A549 (cell line): Measurements from ENCODE around the gene SHC4. TPM values are rescaled to one million over a fixed set of nuclear protein-coding genes. Genes with fewer than 3 reads are reported as not detected.

Experiments
- ATAC-seq, 2 experiments: fragments of 200-7000 bp in 1 of 2; fragments of >200 bp in 1 of 2; cut with Nextera tagmentation in 1 of 2; cut with Tn5 transposase in 1 of 2; 3 replicates each; pipeline versions ENCODE4 v1.8.0 to v1.9.1; 2018 to 2020; ENCODE audit warnings: mild to moderate bottlenecking in 1 of 2, moderate library complexity in 1 of 2
- CTCF ChIA-PET: fragments of 300-600 bp; sonication (Branson Sonifier 250); formaldehyde crosslinking; extraction: SDS; loops from one replicate; lab custom pipeline; 2021; ENCODE audit warnings: antibody characterized with exemption, inconsistent platforms; lab: Yijun Ruan, JAX
- POLR2A ChIA-PET: fragments of 350-600 bp; formaldehyde crosslinking; extraction: SDS; loops from one replicate; lab custom pipeline; 2021; ENCODE audit warnings: antibody characterized with exemption, inconsistent platforms; lab: Yijun Ruan, JAX
- DNase-seq, 2 experiments: peaks; one replicate each; pipeline versions ENCODE4 v3.0.0 to v3.0.0-alpha.2; 2011 to 2016; ENCODE audit warnings: low read depth in 1 of 2, low spot score in 1 of 2
- FAIRE-seq: peaks from 2 replicates; lab custom pipeline; 2011; peaks lifted over from hg19 to GRCh38; lab: Jason Lieb, UNC
- H3K27ac ChIP-seq, 2 experiments: fragments of >200 bp; sonication (Bioruptor Twin); formaldehyde crosslinking; 3 replicates each; pipeline ENCODE4 v1.5.1; 2016 to 2017
- H3K4me1 ChIP-seq: fragments of >200 bp; sonication (Bioruptor Twin); formaldehyde crosslinking; 3 replicates; pipeline ENCODE4 v1.6.1; 2016
- H3K4me2 ChIP-seq: fragments of >200 bp; sonication (Bioruptor Twin); formaldehyde crosslinking; 3 replicates; pipeline ENCODE4 v1.6.1; 2016
- H3K4me3 ChIP-seq: fragments of >200 bp; sonication (Bioruptor Twin); formaldehyde crosslinking; 3 replicates; pipeline ENCODE4 v1.5.1; 2016
- H3K9me3 ChIP-seq: fragments of >200 bp; sonication (Bioruptor Twin); formaldehyde crosslinking; 3 replicates; pipeline ENCODE4 v1.6.1; 2016
- ATOH8 ChIP-seq: fragments of 250-450 bp; sonication (Bioruptor Pico); IDR thresholded peaks from 2 replicates; pipeline ENCODE4 v1.5.0; 2020; ENCODE audit warnings: low read depth, mild to moderate bottlenecking, moderate library complexity
- BHLHE40 ChIP-seq: IDR thresholded peaks from 2 replicates; pipeline ENCODE4 v1.6.1; 2012; ENCODE audit warnings: low read depth, low read length, inconsistent platforms
- CHD4 ChIP-seq: fragments of 200-600 bp; sonication (generic); IDR thresholded peaks from 2 replicates; pipeline ENCODE4 v1.6.1; 2016; ENCODE audit warnings: antibody characterized with exemption, mild to moderate bottlenecking, borderline replicate concordance
- EHMT2 ChIP-seq: fragments of 200-600 bp; sonication (generic); IDR thresholded peaks from 2 replicates; pipeline ENCODE4 v1.6.1; 2016; ENCODE audit warnings: antibody characterized with exemption, low read depth, mild to moderate bottlenecking, moderate library complexity
- ESRRA ChIP-seq: fragments of 150-350 bp; IDR thresholded peaks from 2 replicates; pipeline ENCODE4 v1.6.1; 2014; ENCODE audit warnings: mild to moderate bottlenecking, low read length, borderline replicate concordance
- GATA3 ChIP-seq: IDR thresholded peaks from 2 replicates; pipeline ENCODE4 v1.6.1; 2012; ENCODE audit warnings: borderline replicate concordance
- MAZ ChIP-seq: fragments of 150-350 bp; IDR thresholded peaks from 2 replicates; pipeline ENCODE4 v1.6.1; 2014; ENCODE audit warnings: antibody characterized with exemption, low read depth, low read length, borderline replicate concordance
- NFE2L2 ChIP-seq: fragments of 150-350 bp; conservative IDR thresholded peaks from 2 replicates; pipeline ENCODE4 v1.6.1; 2014; ENCODE audit warnings: low read length
- RARB ChIP-seq: fragments of 250-450 bp; sonication (Bioruptor Pico); IDR thresholded peaks from 2 replicates; pipeline ENCODE4 v1.8.0; 2021; ENCODE audit warnings: mild to moderate bottlenecking, moderate library complexity
- SMC3 ChIP-seq: fragments of >200 bp; sonication (Bioruptor Twin); formaldehyde crosslinking; IDR thresholded peaks from 3 replicates; pipeline ENCODE4 v1.6.1; 2018; ENCODE audit warnings: inconsistent platforms
- SREBF2 ChIP-seq: fragments of 450-650 bp; IDR thresholded peaks from 2 replicates; pipeline ENCODE4 v1.6.1; 2014; ENCODE audit warnings: mild to moderate bottlenecking, moderate library complexity
- TFCP2L1 ChIP-seq: fragments of 250-450 bp; sonication (Bioruptor Pico); IDR thresholded peaks from 2 replicates; pipeline ENCODE4 v1.5.0; 2021; ENCODE audit warnings: mild to moderate bottlenecking
- ZC3H11A ChIP-seq: fragments of 450-650 bp; IDR thresholded peaks from 2 replicates; pipeline ENCODE4 v1.6.1; 2014; ENCODE audit warnings: antibody characterized with exemption, mild to moderate bottlenecking
- ZSCAN20 ChIP-seq: fragments of 250-450 bp; sonication (Bioruptor Pico); IDR thresholded peaks from 2 replicates; pipeline ENCODE4 v1.8.0; 2022; ENCODE audit warnings: mild to moderate bottlenecking, moderate library complexity
- WGBS: methylation state at CpG from one replicate; pipeline ENCODE4 v1.1.6; 2017; ENCODE audit errors: missing lambda C conversion rate; 5-methylcytosine and 5-hydroxymethylcytosine counted together
- polyA plus RNA-seq, 4 experiments: library from polyadenylated mRNA; depleted of rRNA in 3 of 4; stranded (reverse); fragments of >200 nt; fragmentation: RNase III in 1 of 4; extraction: RNeasy Plus Mini Kit Qiagen cat#74134 plus additional on column Dnase treatment in 1 of 4; gene quantifications; 2 replicates in 3 of 4; 3 replicates in 1 of 4; pipeline ENCODE4 v1.2.3, GENCODE V29; 2011 to 2017
- TF ChIP-seq, protein P1 (sequence below): IDR thresholded peaks from 2 replicates; pipeline ENCODE4 v1.6.1; 2012; ENCODE audit warnings: low read depth, borderline replicate concordance
- TF ChIP-seq, protein P2 (sequence below): IDR thresholded peaks from 2 replicates; pipeline ENCODE4 v1.6.1; 2012
- TF ChIP-seq, protein P3 (sequence below): fragments of 250-450 bp; sonication (Bioruptor Pico); IDR thresholded peaks from 2 replicates; pipeline ENCODE4 v1.5.0; 2021; ENCODE audit warnings: mild to moderate bottlenecking, moderate library complexity, borderline replicate concordance

SHC4 gene
- polyA plus RNA-seq, 2 of the 4 experiments (the other 2 are of a cell fraction): 0.08 to 0.16 TPM

DNA sequence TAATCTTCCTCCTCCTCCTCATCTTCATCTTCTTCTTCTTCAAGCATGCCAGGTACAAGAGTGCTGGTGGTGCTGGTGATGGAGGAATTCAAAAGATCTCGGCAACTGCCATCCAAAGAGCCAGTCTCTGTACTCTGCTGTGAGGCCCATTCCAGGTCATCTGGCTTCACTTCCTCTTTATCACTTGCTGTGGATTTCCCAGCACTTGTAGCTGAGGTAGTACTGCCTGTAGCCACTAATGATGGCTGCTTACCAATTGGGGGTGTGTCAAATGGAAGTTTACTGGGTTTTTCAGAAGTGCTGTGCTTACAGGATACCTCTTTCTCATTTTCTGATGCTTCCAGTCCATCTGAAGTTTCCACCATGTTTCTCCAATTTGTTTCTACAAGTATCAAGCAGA, 28.8 kb upstream of the SHC4 start:
- Histone ChIP-seq H3K4me3 (no peak overlapping the region), H3K4me1 (no peaks in the 10 kb centered on the region), H3K27ac (no peak overlapping the region), H3K4me2 (no peak overlapping the region), H3K9me3 (no peaks in the 10 kb centered on the region)
- ChIA-PET POLR2A (no interaction called here), CTCF (interaction anchor here (1.5 kb wide), 1 partner anchor 131 kb away, joined by 3 read pairs; no protein-coding TSS in a partner anchor)
- ATAC-seq (no peak), FAIRE-seq (no peak), DNase-seq (no peak)
- no peak for TF ChIP-seq ZSCAN20 (CRISPR knock-in tag)
- WGBS: 92% methylated on average over 1 of the region's 1 CpG

DNA sequence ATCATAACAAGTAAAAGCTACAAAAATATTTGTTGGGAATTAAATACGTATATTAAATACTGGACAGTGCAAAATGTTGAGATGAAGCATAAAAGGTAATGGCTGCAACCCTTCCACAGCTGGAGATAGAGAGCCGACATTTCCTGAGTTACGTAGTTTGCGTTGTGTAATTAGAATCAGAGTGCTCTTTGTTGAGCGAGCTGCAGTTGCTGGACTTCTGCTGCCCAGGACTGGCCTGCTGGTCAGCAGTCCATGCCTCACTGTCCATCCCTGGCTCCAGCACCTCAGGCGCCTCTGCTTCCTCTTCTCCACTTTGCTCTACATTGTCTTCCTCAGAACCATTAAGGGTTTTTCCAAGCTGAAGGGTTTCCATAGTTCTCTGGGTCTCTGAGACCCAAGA, 28.4 kb upstream of the SHC4 start:
- POLR2A ChIA-PET: no interaction called here
- FAIRE-seq: no peak

DNA sequence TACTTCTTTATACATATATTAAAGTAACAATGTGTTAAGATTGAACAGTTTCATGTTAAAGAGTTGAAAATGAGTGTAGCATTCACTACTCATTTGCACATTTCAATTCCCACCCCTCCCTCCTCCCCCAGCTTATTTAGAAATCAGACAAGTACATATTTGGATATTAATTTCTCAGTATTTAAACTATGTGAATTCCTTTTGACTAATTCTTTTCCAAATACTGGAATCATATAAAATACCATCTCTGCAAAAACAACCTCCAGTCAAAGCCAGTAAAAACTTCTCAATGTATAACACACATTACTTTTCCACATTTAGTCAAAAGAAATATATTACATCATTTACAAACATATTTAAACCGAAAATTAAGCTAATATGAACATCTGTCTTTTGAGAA, 25.5 kb upstream of the SHC4 start:
- no peak overlapping the region for H3K4me2 ChIP-seq
- ChIA-PET POLR2A (no interaction called here), CTCF (no interaction called here)
- FAIRE-seq: no peak
- H3K9me3 ChIP-seq: no peaks in the 10 kb centered on the region
- DNase-seq: no peak
- ATAC-seq: no peak
- H3K4me3 ChIP-seq: no peak overlapping the region
- no peaks in the 10 kb centered on the region for H3K4me1 ChIP-seq
- 66% methylated on average over 1 of the region's 1 CpG for WGBS
- TF ChIP-seq, protein P1, sequence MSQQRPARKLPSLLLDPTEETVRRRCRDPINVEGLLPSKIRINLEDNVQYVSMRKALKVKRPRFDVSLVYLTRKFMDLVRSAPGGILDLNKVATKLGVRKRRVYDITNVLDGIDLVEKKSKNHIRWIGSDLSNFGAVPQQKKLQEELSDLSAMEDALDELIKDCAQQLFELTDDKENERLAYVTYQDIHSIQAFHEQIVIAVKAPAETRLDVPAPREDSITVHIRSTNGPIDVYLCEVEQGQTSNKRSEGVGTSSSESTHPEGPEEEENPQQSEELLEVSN: no peak
- TF ChIP-seq NFE2L2: no peak
- TF ChIP-seq ZC3H11A: no peak
- no peak for TF ChIP-seq TFCP2L1 (CRISPR knock-in tag)
- no peak for TF ChIP-seq SREBF2
- TF ChIP-seq, protein P2, sequence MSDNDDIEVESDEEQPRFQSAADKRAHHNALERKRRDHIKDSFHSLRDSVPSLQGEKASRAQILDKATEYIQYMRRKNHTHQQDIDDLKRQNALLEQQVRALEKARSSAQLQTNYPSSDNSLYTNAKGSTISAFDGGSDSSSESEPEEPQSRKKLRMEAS: no peak
- TF ChIP-seq MAZ: no peak
- no peak for TF ChIP-seq EHMT2
- TF ChIP-seq, protein P3, sequence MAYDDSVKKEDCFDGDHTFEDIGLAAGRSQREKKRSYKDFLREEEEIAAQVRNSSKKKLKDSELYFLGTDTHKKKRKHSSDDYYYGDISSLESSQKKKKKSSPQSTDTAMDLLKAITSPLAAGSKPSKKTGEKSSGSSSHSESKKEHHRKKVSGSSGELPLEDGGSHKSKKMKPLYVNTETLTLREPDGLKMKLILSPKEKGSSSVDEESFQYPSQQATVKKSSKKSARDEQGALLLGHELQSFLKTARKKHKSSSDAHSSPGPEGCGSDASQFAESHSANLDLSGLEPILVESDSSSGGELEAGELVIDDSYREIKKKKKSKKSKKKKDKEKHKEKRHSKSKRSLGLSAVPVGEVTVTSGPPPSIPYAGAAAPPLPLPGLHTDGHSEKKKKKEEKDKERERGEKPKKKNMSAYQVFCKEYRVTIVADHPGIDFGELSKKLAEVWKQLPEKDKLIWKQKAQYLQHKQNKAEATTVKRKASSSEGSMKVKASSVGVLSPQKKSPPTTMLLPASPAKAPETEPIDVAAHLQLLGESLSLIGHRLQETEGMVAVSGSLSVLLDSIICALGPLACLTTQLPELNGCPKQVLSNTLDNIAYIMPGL (CRISPR knock-in tag): no peak
- no peak overlapping the region for H3K27ac ChIP-seq

More for the DNA sequence above, 28.4 kb upstream of the SHC4 start:
- 93% methylated on average over 6 of the region's 6 CpGs for WGBS
- H3K9me3 ChIP-seq: no peaks in the 10 kb centered on the region
- no peak overlapping the region for H3K4me3 ChIP-seq
- no peak for ATAC-seq
- CTCF ChIA-PET: interaction anchor here (0.9 to 1.5 kb wide), 2 partner anchors 130 to 132 kb away, joined by 3 read pairs; no protein-coding TSS in a partner anchor
- DNase-seq: no peak
- H3K4me1 ChIP-seq: no peaks in the 10 kb centered on the region
- no peak for TF ChIP-seq GATA3
- TF ChIP-seq ESRRA: no peak
- no peak for TF ChIP-seq ZC3H11A
- no peak for TF ChIP-seq BHLHE40
- TF ChIP-seq, all 56 proteins: peak for 0
- Histone ChIP-seq H3K27ac (no peak overlapping the region), H3K4me2 (no peak overlapping the region)

- ChIA-PET CTCF (interaction anchor here (3.1 kb wide), 1 partner anchor 11 kb away, joined by 14 read pairs; no protein-coding TSS in a partner anchor), POLR2A (no interaction called here)
- Histone ChIP-seq H3K9me3 (no peaks in the 10 kb centered on the region), H3K4me3 (no peak overlapping the region), H3K27ac (no peak overlapping the region), H3K4me2 (no peak overlapping the region), H3K4me1 (no peaks in the 10 kb centered on the region)
- ATAC-seq: no peak
- DNase-seq: no peak
- TF ChIP-seq SMC3 (no peak), ATOH8 (CRISPR knock-in tag) (no peak), ZSCAN20 (CRISPR knock-in tag) (no peak), RARB (CRISPR knock-in tag) (no peak), MAZ (no peak), CHD4 (no peak), TFCP2L1 (CRISPR knock-in tag) (no peak)
- no peak for FAIRE-seq
These were observed 23.4 kb upstream of the SHC4 start for GRCh38 chr15:48987142-48987541.
